Astrocyte (in vitro differentiated cells and primary cell): Measurements from ENCODE around the gene LYL1. TPM values are rescaled to one million over a fixed set of nuclear protein-coding genes. Genes with fewer than 3 reads are reported as not detected.

ENCODE experiments used
- DNase-seq: peaks from one replicate; pipeline ENCODE4 v3.0.0-alpha.2; 2010; ENCODE audit warnings: low read depth
- FAIRE-seq: peaks from 2 replicates; lab custom pipeline; 2011; peaks lifted over from hg19 to GRCh38; lab: Jason Lieb, UNC
- H2AFZ ChIP-seq: 2 replicates; pipeline ENCODE4 v1.6.0; 2012; ENCODE audit warnings: low read depth, low read length, inconsistent platforms
- H3K27ac ChIP-seq: 2 replicates; pipeline ENCODE4 v1.5.1; 2011; ENCODE audit warnings: low read depth, low read length, inconsistent platforms
- H3K27me3 ChIP-seq: 2 replicates; pipeline ENCODE4 v1.6.0; 2011; ENCODE audit warnings: low read length, inconsistent platforms; ENCODE audit not compliant: insufficient read depth
- H3K36me3 ChIP-seq: 2 replicates; pipeline ENCODE4 v1.5.1; 2011; ENCODE audit warnings: low read length, inconsistent platforms; ENCODE audit not compliant: insufficient read depth
- H3K4me1 ChIP-seq: 2 replicates; pipeline ENCODE4 v1.5.1; 2011; ENCODE audit warnings: low read length, inconsistent platforms; ENCODE audit not compliant: insufficient read depth
- H3K4me2 ChIP-seq: 2 replicates; pipeline ENCODE4 v1.6.0; 2012; ENCODE audit warnings: low read length, inconsistent platforms
- H3K4me3 ChIP-seq: 2 replicates; pipeline ENCODE4 v1.5.1; 2011; ENCODE audit warnings: low read depth, mild to moderate bottlenecking, low read length, inconsistent platforms; ENCODE audit not compliant: insufficient read depth
- H3K79me2 ChIP-seq: 2 replicates; pipeline ENCODE4 v1.6.0; 2012; ENCODE audit warnings: mild to moderate bottlenecking, low read length, inconsistent platforms; ENCODE audit not compliant: insufficient read depth
- H3K9ac ChIP-seq: 2 replicates; pipeline ENCODE4 v1.6.0; 2012; ENCODE audit warnings: mild to moderate bottlenecking, low read length, inconsistent platforms
- H3K9me3 ChIP-seq: 2 replicates; pipeline ENCODE4 v1.5.1; 2012; ENCODE audit warnings: low read depth, mild to moderate bottlenecking, low read length, inconsistent platforms; ENCODE audit not compliant: insufficient read depth
- H4K20me1 ChIP-seq: 2 replicates; pipeline ENCODE4 v1.6.0; 2012; ENCODE audit warnings: low read length, inconsistent platforms; ENCODE audit not compliant: insufficient read depth
- H3K27ac Mint-ChIP-seq: one replicate; pipeline ENCODE4 v1.8.0; 2021; ENCODE audit warnings: mild to moderate bottlenecking, mixed read lengths; ENCODE audit not compliant: unreplicated experiment
- H3K27me3 Mint-ChIP-seq: one replicate; pipeline ENCODE4 v1.8.0; 2021; ENCODE audit warnings: low read depth, mixed read lengths; ENCODE audit not compliant: unreplicated experiment
- H3K36me3 Mint-ChIP-seq: one replicate; pipeline ENCODE4 v1.8.0; 2021; ENCODE audit warnings: low read depth, mixed read lengths; ENCODE audit not compliant: unreplicated experiment
- H3K4me1 Mint-ChIP-seq: one replicate; pipeline ENCODE4 v1.8.0; 2021; ENCODE audit warnings: low read depth, mixed read lengths; ENCODE audit not compliant: unreplicated experiment
- H3K4me3 Mint-ChIP-seq: one replicate; pipeline ENCODE4 v1.8.0; 2021; ENCODE audit warnings: mild to moderate bottlenecking, moderate library complexity, mixed read lengths; ENCODE audit not compliant: unreplicated experiment
- H3K9me3 Mint-ChIP-seq: one replicate; pipeline ENCODE4 v1.8.0; 2021; ENCODE audit warnings: mild to moderate bottlenecking, mixed read lengths; ENCODE audit not compliant: unreplicated experiment
- EZH2 ChIP-seq: IDR thresholded peaks from 2 replicates; pipeline ENCODE4 v1.6.1; 2012; ENCODE audit warnings: mild to moderate bottlenecking, low read length, inconsistent platforms; ENCODE audit not compliant: insufficient read depth
- total RNA-seq: library from RNA; stranded (reverse); gene quantifications from 2 replicates; pipeline ENCODE4 v1.2.1, GENCODE V29; 2021
- TF ChIP-seq, protein P1 (sequence below): IDR thresholded peaks from 2 replicates; pipeline ENCODE4 v1.5.1; 2011; ENCODE audit warnings: low read depth, mild to moderate bottlenecking, inconsistent platforms, low read length, moderate library complexity; ENCODE audit not compliant: insufficient read depth

Gene LYL1
- total RNA-seq, 1 donor from 2014 or later, result 0.27 TPM

DNA sequence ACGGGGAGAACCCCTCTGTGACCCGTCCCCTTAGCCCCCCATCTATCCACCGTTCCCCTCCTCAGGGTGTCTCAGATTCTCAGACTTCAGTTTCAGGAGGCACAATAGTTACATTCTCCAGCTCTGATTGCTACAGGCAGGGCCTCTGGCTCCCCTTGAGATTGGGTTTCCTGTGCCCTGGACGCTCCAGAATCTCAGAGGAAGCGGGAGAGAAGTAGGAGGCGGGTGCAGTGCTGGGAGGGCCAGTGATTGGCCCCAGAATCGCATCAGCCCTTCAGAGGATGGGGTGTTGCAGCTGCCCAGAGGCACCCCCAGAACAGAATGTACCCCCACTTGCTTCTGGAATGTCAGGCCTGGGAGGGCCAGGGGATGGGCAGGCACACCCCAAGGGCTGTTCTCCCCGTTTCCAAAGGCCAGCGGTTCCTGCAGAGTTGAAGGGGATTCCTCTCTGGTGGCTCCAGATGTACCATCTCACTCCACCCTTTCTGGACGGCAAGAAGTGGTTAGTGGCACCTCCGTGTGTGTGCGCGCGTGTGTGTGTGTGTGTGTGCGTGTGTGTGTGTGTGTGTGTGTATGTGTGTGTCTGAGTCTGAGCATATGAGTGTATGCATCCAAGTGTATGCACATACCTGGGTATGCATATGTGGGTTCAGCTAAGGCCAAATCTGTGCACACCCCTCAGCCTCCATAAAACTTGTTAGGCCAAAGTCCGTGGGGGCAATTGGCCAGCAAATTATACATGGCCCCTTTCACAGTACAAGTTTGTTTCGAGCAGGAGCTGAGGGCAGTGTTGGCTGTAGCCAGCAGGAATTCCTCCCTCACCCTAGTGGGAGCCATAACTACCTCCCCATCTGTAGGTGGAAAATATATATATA, 35.5 kb downstream of the LYL1 start:
- DNase-seq, result no peak
- TF ChIP-seq, protein P1, sequence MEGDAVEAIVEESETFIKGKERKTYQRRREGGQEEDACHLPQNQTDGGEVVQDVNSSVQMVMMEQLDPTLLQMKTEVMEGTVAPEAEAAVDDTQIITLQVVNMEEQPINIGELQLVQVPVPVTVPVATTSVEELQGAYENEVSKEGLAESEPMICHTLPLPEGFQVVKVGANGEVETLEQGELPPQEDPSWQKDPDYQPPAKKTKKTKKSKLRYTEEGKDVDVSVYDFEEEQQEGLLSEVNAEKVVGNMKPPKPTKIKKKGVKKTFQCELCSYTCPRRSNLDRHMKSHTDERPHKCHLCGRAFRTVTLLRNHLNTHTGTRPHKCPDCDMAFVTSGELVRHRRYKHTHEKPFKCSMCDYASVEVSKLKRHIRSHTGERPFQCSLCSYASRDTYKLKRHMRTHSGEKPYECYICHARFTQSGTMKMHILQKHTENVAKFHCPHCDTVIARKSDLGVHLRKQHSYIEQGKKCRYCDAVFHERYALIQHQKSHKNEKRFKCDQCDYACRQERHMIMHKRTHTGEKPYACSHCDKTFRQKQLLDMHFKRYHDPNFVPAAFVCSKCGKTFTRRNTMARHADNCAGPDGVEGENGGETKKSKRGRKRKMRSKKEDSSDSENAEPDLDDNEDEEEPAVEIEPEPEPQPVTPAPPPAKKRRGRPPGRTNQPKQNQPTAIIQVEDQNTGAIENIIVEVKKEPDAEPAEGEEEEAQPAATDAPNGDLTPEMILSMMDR, result no peak
- no peak for TF ChIP-seq EZH2
- no peak overlapping the region for H3K9ac ChIP-seq
- H3K27ac ChIP-seq, result no peak overlapping the region
- Mint-ChIP-seq H3K36me3 (peaks cover 3% of the 10 kb centered on the region), H3K4me1 (peaks cover 7% of the 10 kb centered on the region), H3K27ac (no peak overlapping the region), H3K27me3 (peaks cover 91% of the 10 kb centered on the region), H3K4me3 (no peak overlapping the region), H3K9me3 (no peaks in the 10 kb centered on the region)
- H4K20me1 ChIP-seq, result peaks cover 97% of the 10 kb centered on the region
- peaks cover 14% of the 10 kb centered on the region for H3K4me1 ChIP-seq
- H3K4me3 ChIP-seq, result no peak overlapping the region
- H3K79me2 ChIP-seq, result peaks cover 97% of the 10 kb centered on the region
- H3K27me3 ChIP-seq, result no peaks in the 10 kb centered on the region
- H3K4me2 ChIP-seq, result no peak overlapping the region
- FAIRE-seq, result no peak
- H2AFZ ChIP-seq, result no peak overlapping the region
- H3K36me3 ChIP-seq, result no peaks in the 10 kb centered on the region
- no peaks in the 10 kb centered on the region for H3K9me3 ChIP-seq

DNA sequence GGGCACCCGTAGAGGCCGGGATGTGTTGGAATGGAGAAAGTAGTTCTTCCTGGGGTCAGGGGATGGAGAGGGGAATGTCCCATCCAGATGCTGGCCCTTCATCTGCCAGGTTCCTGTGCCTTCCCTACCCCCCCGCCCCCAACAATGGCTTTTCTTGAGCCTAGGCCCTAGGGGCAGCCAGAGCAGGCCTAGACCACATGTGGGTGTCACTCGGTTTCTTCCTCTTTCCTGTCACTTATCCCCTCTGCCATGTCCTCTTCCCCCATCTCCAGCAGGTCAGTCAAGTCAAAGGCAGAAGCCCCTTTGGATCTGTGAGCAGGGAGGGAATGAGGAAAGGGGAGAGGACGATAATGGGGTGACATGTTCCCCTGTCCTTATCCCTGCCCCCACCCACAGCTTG, 36.4 kb downstream of the LYL1 start:
- no peak overlapping the region for H3K4me2 ChIP-seq
- TF ChIP-seq, protein P1, result no peak
- TF ChIP-seq EZH2, result no peak
- Mint-ChIP-seq H3K27ac (no peak overlapping the region), H3K9me3 (no peaks in the 10 kb centered on the region), H3K4me3 (no peak overlapping the region), H3K36me3 (peaks cover 3% of the 10 kb centered on the region), H3K4me1 (peaks cover 10% of the 10 kb centered on the region), H3K27me3 (peaks cover 86% of the 10 kb centered on the region)
- no peak overlapping the region for H2AFZ ChIP-seq
- no peaks in the 10 kb centered on the region for H3K27me3 ChIP-seq
- no peak overlapping the region for H3K9ac ChIP-seq
- H3K4me3 ChIP-seq, result no peak overlapping the region
- H3K4me1 ChIP-seq, result peaks cover 22% of the 10 kb centered on the region
- no peak for FAIRE-seq
- H4K20me1 ChIP-seq, result peaks cover 92% of the 10 kb centered on the region
- no peak for DNase-seq
- H3K36me3 ChIP-seq, result no peaks in the 10 kb centered on the region
- H3K9me3 ChIP-seq, result no peaks in the 10 kb centered on the region
- H3K27ac ChIP-seq, result no peak overlapping the region
- peaks cover 97% of the 10 kb centered on the region for H3K79me2 ChIP-seq

DNA sequence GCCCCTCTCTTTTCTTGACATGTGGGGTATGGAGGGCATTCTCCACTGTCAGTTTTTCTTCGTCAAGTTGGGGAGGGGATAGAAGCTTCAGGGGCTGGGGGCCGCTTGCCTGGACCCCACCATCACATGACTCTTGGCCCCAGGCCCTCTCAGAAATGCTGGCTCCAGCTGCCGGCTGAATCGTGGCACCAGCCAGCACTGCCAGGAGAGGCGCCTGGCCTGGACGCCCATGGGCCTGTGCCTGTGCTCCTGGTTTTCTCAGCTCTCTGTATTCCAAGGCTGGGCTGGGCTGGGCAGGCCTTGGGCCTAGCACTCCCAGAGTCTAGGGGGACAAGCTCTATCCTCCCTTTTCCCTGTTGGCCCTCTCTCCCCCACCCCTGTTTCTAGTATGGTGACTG, 38.6 kb downstream of the LYL1 start:
- Mint-ChIP-seq H3K36me3 (peaks cover 3% of the 10 kb centered on the region), H3K4me1 (peaks cover 12% of the 10 kb centered on the region), H3K27ac (no peak overlapping the region), H3K4me3 (no peak overlapping the region), H3K27me3 (peaks cover 69% of the 10 kb centered on the region), H3K9me3 (no peaks in the 10 kb centered on the region)
- H4K20me1 ChIP-seq, result peaks cover 72% of the 10 kb centered on the region
- no peak overlapping the region for H3K9ac ChIP-seq
- FAIRE-seq, result no peak
- H3K4me2 ChIP-seq, result no peak overlapping the region
- peaks cover 93% of the 10 kb centered on the region for H3K79me2 ChIP-seq
- no peak overlapping the region for H2AFZ ChIP-seq
- no peaks in the 10 kb centered on the region for H3K9me3 ChIP-seq
- H3K27ac ChIP-seq, result no peak overlapping the region
- DNase-seq, result no peak
- TF ChIP-seq, protein P1, result no peak
- no peak overlapping the region for H3K4me3 ChIP-seq
- H3K4me1 ChIP-seq, result peaks cover 28% of the 10 kb centered on the region
- no peaks in the 10 kb centered on the region for H3K27me3 ChIP-seq
- H3K36me3 ChIP-seq, result no peaks in the 10 kb centered on the region
